Bronchial epithelial cell (primary cell): Measurements from ENCODE around the gene RET. TPM values are rescaled to one million over a fixed set of nuclear protein-coding genes. Genes with fewer than 3 reads are reported as not detected.

Experiments
- DNase-seq: peaks from one replicate; pipeline ENCODE4 v3.0.0-alpha.2; 2010; ENCODE audit warnings: low read depth
- FAIRE-seq: peaks from 2 replicates; lab custom pipeline; 2011; peaks lifted over from hg19 to GRCh38; lab: Jason Lieb, UNC
- H3K27me3 ChIP-seq: 2 replicates; pipeline ENCODE4 v1.5.1; 2011; ENCODE audit warnings: low read length; ENCODE audit not compliant: control insufficient read depth, insufficient read depth
- H3K36me3 ChIP-seq: 2 replicates; pipeline ENCODE4 v1.5.1; 2011; ENCODE audit warnings: low read length; ENCODE audit not compliant: control insufficient read depth, insufficient read depth
- H3K4me3 ChIP-seq: 2 replicates; pipeline ENCODE4 v1.5.1; 2011; ENCODE audit warnings: mild to moderate bottlenecking, low read depth, low read length, control low read depth
- CTCF ChIP-seq: IDR thresholded peaks from 2 replicates; pipeline ENCODE4 v1.5.1; 2011; ENCODE audit warnings: mild to moderate bottlenecking, moderate library complexity, low read length, control low read depth, inconsistent platforms; ENCODE audit not compliant: insufficient read depth, severe bottlenecking
- total RNA-seq: library from RNA; depleted of rRNA; stranded (reverse); fragments of >200 nt; gene quantifications from 2 replicates; pipeline ENCODE4 v1.2.1, GENCODE V29; 2014

Gene RET
- total RNA-seq, 1 donor from 2014 or later = 0.53 TPM

- Histone ChIP-seq H3K27me3 (no peaks in the 10 kb centered on the region), H3K4me3 (no peak overlapping the region), H3K36me3 (no peaks in the 10 kb centered on the region)
- no peak for TF ChIP-seq CTCF
- FAIRE-seq = no peak
- no peak for DNase-seq
These were observed 9.6 kb downstream of the RET start for GRCh38 chr10:43086321-43086942.

DNA sequence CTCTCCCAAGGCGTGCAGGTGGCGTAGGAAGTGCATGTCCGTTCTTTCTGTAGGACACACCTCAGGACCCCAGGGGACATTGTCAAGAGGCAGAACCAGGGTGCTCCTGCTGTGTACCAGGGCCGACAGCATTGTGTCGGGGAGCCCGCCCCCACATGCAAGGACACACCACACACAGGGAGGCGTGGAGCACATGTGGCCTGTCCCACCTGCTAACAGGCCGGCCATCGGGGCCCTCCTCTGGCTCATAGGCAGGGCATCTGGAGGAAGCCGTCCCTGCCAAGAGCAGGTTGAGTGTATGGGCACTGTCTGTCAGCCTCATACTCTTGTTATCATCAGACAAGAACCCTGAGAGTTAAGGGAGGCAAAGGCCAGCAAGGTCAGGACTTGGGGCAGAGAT is 12.7 kb downstream of the RET start:
- no peak overlapping the region for H3K4me3 ChIP-seq
- H3K27me3 ChIP-seq = peaks cover 1% of the 10 kb centered on the region
- DNase-seq (no peak), FAIRE-seq (no peak)
- TF ChIP-seq CTCF = no peak
- no peaks in the 10 kb centered on the region for H3K36me3 ChIP-seq

DNA sequence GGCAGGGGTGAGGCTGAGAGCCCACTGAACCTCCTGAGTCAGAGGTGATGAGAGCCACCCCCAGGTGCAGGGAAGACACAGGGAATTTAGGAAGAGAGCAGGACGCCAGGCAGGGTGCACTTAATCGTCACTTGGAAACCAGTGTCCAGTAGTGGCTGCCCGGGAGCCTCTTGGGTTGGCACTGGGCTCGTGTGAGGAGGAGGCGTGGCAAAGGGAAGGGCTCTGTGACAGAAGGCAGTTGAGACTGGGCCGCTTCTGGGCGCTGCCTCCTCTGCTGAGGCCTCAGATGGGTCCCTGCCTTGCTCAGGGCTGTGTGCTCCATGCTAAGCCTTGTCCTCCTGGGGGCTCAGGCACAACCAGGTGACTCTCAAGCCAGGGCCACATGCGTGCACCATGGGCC is 13.3 kb downstream of the RET start:
- no peak for DNase-seq
- FAIRE-seq = no peak
- no peaks in the 10 kb centered on the region for H3K36me3 ChIP-seq
- no peak overlapping the region for H3K4me3 ChIP-seq
- no peak for TF ChIP-seq CTCF
- H3K27me3 ChIP-seq = peaks cover 1% of the 10 kb centered on the region

GRCh38 chr10:43090664-43091063 is 13.8 kb downstream of the RET start:
- TF ChIP-seq CTCF = no peak
- no peak overlapping the region for H3K4me3 ChIP-seq
- FAIRE-seq (no peak), DNase-seq (no peak)
- H3K36me3 ChIP-seq = no peaks in the 10 kb centered on the region
- peaks cover 1% of the 10 kb centered on the region for H3K27me3 ChIP-seq

- peak; percentile 34 for DNase-seq
- Histone ChIP-seq H3K36me3 (no peaks in the 10 kb centered on the region), H3K4me3 (no peak overlapping the region), H3K27me3 (peaks cover 1% of the 10 kb centered on the region)
- no peak for FAIRE-seq
- TF ChIP-seq CTCF = no peak
These were observed 15.0 kb downstream of the RET start for GRCh38 chr10:43091846-43092245.
